SK-N-SH (cell line): ENCODE data around the gene LEF1.

Experiments used
- CTCF ChIP-seq: fragments of 200-600 bp; sonication (generic); IDR thresholded peaks from 2 replicates; pipeline ENCODE4 v1.6.1; 2017; ENCODE audit warnings: antibody characterized with exemption, mild to moderate bottlenecking, moderate library complexity
- ELF1 ChIP-seq: IDR thresholded peaks from 2 replicates; pipeline ENCODE4 v1.4.0; 2012
- EP300 ChIP-seq, 2 experiments: IDR thresholded peaks; 2 replicates each; pipeline versions ENCODE4 v1.4.0 to v1.6.1; 2012; ENCODE audit warnings: borderline replicate concordance in 1 of 2, low read depth in 1 of 2, low read length in 1 of 2
- EZH2phosphoT487 ChIP-seq: fragments of 200-600 bp; sonication (generic); IDR thresholded peaks from 2 replicates; pipeline ENCODE4 v1.6.1; 2017; ENCODE audit warnings: low read depth, mixed run types, mild to moderate bottlenecking, antibody characterized with exemption, moderate library complexity, borderline replicate concordance
- FOSL2 ChIP-seq: IDR thresholded peaks from 2 replicates; pipeline ENCODE4 v1.4.0; 2012; ENCODE audit warnings: low read depth, mild to moderate bottlenecking, moderate library complexity, borderline replicate concordance
- FOXM1 ChIP-seq: IDR thresholded peaks from 2 replicates; pipeline ENCODE4 v1.4.0; 2012; ENCODE audit warnings: low read depth, mild to moderate bottlenecking
- POLR2AphosphoS5 ChIP-seq: IDR thresholded peaks from 2 replicates; pipeline ENCODE4 v1.6.1; 2012; ENCODE audit warnings: low read depth, low read length
- RAD21 ChIP-seq: IDR thresholded peaks from 2 replicates; pipeline ENCODE4 v1.6.1; 2012; ENCODE audit warnings: mild to moderate bottlenecking, low read length
- REST ChIP-seq: IDR thresholded peaks from 2 replicates; pipeline ENCODE4 v1.6.1; 2012; ENCODE audit warnings: mild to moderate bottlenecking, low read depth, low read length, moderate library complexity
- SIN3A ChIP-seq: IDR thresholded peaks from 2 replicates; pipeline ENCODE4 v1.6.1; 2012; ENCODE audit warnings: low read depth, mild to moderate bottlenecking, low read length, moderate library complexity, borderline replicate concordance
- SMC3 ChIP-seq: IDR thresholded peaks from 2 replicates; pipeline ENCODE4 v1.6.1; 2012; ENCODE audit warnings: low read depth, low read length, improper control_type of control experiment
- YY1 ChIP-seq: IDR thresholded peaks from 2 replicates; pipeline ENCODE4 v1.4.0; 2012; ENCODE audit warnings: low read depth, mild to moderate bottlenecking

- no peak for TF ChIP-seq CTCF
- TF ChIP-seq EP300 (IDR thresholded peaks at IDR 0.05; ENCODE audit: borderline replicate concordance in 1 of 2, low read depth in 1 of 2, low read length in 1 of 2) = no peak
- no peak for TF ChIP-seq REST
- TF ChIP-seq FOXM1 = no peak
- no peak for TF ChIP-seq FOSL2
- TF ChIP-seq POLR2AphosphoS5 = no peak
- TF ChIP-seq RAD21 = no peak
- TF ChIP-seq SIN3A = no peak
- TF ChIP-seq ELF1 = no peak
- TF ChIP-seq SMC3 = no peak
- TF ChIP-seq YY1 = no peak
- TF ChIP-seq EZH2phosphoT487 = no peak
Measured at GRCh38 chr4:108201774-108202173, 33.0 kb upstream of the LEF1 start.
